Left ventricle myocardium inferior (tissue), 1 donor: ENCODE results near the gene USP24. TPM values are rescaled to one million over a fixed set of nuclear protein-coding genes. Genes with fewer than 3 reads are reported as not detected.
"Not testable (repeated sequence)": the region's sequence is repeated elsewhere in the genome, so short reads cannot be mapped to it uniquely, and the experiment has no call there.

Experiments
- DNase-seq: peaks from one replicate; pipeline ENCODE4 v3.0.0-alpha.2; 2020
- H3K27ac ChIP-seq: fragments of 200-600 bp; replicated peaks from 2 replicates; pipeline ENCODE4 v1.8.0; 2021
- H3K27me3 ChIP-seq: fragments of 200-600 bp; 2 replicates; pipeline ENCODE4 v1.8.0; 2021; ENCODE audit warnings: low read depth
- H3K36me3 ChIP-seq: fragments of 200-600 bp; 2 replicates; pipeline ENCODE4 v1.8.0; 2021
- H3K4me1 ChIP-seq: fragments of 200-600 bp; 2 replicates; pipeline ENCODE4 v1.8.0; 2021
- H3K4me3 ChIP-seq: fragments of 200-600 bp; 2 replicates; pipeline ENCODE4 v1.8.0; 2021; ENCODE audit warnings: mild to moderate bottlenecking, moderate library complexity
- H3K9me3 ChIP-seq: fragments of 200-600 bp; replicated peaks from 2 replicates; pipeline ENCODE4 v1.8.0; 2021
- CTCF ChIP-seq: fragments of 200-600 bp; IDR thresholded peaks from 2 replicates; pipeline ENCODE4 v1.8.0; 2021; ENCODE audit warnings: antibody characterized with exemption, mild to moderate bottlenecking, borderline replicate concordance
- intact Hi-C: fragments of 100-400 bp; cut with micrococcal nuclease; formaldehyde crosslinking; loops from one replicate; pipeline ENCODE4 v1.11.0; 2022
- total RNA-seq: library from RNA; stranded (reverse); fragmentation: NEBNext Ultra II Directional; extraction: Animal tissue kit (Norgen Biotek cat#: 25700); gene quantifications from one replicate; pipeline ENCODE4 v1.2.1, GENCODE V29; 2021
- donor health status: DM: no; HTN: yes; CAD: no; lungs with severe emphysema.

The USP24 gene
- total RNA-seq, 1 donor from 2014 or later = 39.5 TPM

DNA sequence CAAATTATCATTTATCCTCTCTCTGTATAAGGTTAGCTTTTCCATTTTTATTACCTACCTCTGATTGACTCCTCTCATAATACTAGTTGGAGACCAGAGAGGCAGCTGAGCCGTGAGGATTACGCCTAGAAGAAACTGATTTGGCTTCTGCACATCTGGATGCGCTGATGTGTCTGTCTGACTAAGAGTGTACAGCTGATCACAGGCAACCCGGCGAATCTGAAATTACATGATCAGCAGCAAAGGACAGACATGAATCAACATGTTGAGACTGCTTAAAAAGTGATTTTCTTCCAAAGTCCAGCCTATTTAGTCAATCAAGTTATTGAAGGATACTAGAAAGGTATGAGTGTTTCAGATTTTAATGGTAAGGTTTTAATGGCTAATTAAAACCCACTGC, 94.6 kb downstream of the USP24 start:
- no peak for DNase-seq
- intact Hi-C loops = no loop called here
- peaks cover 89% of the 10 kb centered on the region for H3K36me3 ChIP-seq

DNA sequence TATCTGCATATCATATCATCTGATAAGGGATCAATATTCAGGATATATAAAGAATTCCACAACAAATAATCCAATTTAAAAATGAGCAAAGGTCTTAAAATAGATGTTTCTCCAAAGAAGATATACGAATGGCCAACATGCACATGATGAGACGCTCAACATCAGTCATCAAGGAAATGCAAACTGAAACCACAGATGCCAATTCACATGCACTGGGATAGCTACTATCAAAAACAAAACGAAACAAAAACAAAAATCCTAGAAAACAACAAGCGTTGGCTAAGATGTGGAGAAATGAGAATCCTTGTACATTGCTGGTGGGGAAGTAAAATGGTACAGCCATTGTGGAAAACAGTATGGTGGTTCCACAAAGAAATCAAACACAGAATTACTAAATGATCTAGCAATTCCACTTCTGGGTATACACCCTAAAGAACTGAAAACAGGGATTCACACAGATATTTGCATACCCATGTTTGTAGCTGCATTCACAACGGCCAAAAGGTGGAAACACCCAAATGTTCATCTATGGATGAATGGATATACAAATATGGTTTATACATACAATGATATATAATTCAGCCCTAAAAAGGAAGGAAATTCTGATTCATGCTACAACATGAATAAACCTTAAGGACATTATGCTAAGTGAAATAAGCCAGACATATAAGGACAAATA, 96.4 kb downstream of the USP24 start:
- peaks cover 87% of the 10 kb centered on the region for H3K36me3 ChIP-seq
- H3K27ac ChIP-seq = no peak overlapping the region
- H3K4me3 ChIP-seq = no peak overlapping the region
- no peaks in the 10 kb centered on the region for H3K4me1 ChIP-seq
- no peak for TF ChIP-seq CTCF
- intact Hi-C loops = no loop called here
- H3K9me3 ChIP-seq = no peaks in the 10 kb centered on the region
- no peaks in the 10 kb centered on the region for H3K27me3 ChIP-seq
- no peak for DNase-seq

More for the DNA sequence above, 94.6 kb downstream of the USP24 start:
- no peak for TF ChIP-seq CTCF
- Histone ChIP-seq H3K4me1 (no peaks in the 10 kb centered on the region), H3K27me3 (no peaks in the 10 kb centered on the region), H3K4me3 (no peak overlapping the region), H3K27ac (no peak overlapping the region), H3K9me3 (no peaks in the 10 kb centered on the region)

DNA sequence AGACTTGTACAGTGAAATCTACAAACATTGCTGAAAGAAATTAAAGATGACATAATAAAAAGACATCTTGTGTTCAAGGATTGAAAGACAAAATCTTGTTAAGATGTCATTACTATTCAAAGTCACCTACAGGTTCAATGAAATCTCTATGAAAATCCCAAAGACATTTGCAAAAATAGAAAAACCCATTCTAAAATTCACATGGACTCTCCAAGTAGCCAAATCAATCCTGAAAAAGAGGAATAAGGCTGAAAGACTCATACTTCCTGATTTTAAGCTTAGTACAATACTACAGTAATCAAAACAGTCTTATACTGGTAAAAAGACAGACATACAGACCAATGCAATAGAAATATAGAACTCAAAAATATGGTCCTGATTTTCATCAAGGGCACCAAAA, 97.2 kb downstream of the USP24 start:
- Histone ChIP-seq H3K27me3 (no peaks in the 10 kb centered on the region), H3K36me3 (peaks cover 87% of the 10 kb centered on the region), H3K27ac (no peak overlapping the region), H3K9me3 (no peaks in the 10 kb centered on the region), H3K4me3 (no peak overlapping the region), H3K4me1 (no peaks in the 10 kb centered on the region)
- TF ChIP-seq CTCF = no peak
- intact Hi-C loops = no loop called here
- no peak for DNase-seq

GRCh38 chr1:55109005-55109404, 106.2 kb downstream of the USP24 start:
- H3K27ac ChIP-seq, H3K4me1 ChIP-seq, intact Hi-C loops, DNase-seq, H3K9me3 ChIP-seq, H3K27me3 ChIP-seq, H3K4me3 ChIP-seq: not testable (repeated sequence)
- peaks cover 99% of the 10 kb centered on the region for H3K36me3 ChIP-seq

DNA sequence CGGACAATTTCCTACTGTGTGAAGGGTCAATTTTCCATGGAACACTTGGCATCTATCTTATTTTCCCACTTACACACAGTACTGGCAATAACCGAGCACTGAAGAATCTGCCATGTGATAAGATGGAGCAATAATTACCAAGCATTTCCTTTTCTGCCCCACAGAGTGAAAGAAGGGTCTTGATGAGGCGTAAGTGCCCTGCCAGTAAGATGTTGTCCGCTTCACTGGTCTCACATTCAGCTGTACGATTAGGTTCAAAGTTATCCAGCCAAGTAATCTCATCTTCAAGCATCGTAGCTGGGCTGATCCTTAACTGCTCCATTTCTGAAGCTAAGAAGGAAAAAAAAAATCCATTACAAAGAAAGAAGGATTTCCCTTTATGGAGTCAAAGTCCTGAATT, 108.1 kb downstream of the USP24 start:
- intact Hi-C loops = no loop called here
- no peak for TF ChIP-seq CTCF
- H3K27me3 ChIP-seq = no peaks in the 10 kb centered on the region

GRCh38 chr1:55103891-55104290, 111.3 kb downstream of the USP24 start:
- no peaks in the 10 kb centered on the region for H3K9me3 ChIP-seq
- no peak overlapping the region for H3K27ac ChIP-seq
- peaks cover 100% of the 10 kb centered on the region for H3K36me3 ChIP-seq
- DNase-seq = no peak
- intact Hi-C loops = no loop called here
- no peaks in the 10 kb centered on the region for H3K4me1 ChIP-seq
- no peak overlapping the region for H3K4me3 ChIP-seq
- H3K27me3 ChIP-seq = no peaks in the 10 kb centered on the region
- TF ChIP-seq CTCF = no peak

More for the DNA sequence above, 108.1 kb downstream of the USP24 start:
- Histone ChIP-seq H3K9me3 (no peaks in the 10 kb centered on the region), H3K27ac (no peak overlapping the region), H3K4me3 (no peak overlapping the region), H3K36me3 (peaks cover 99% of the 10 kb centered on the region), H3K4me1 (no peaks in the 10 kb centered on the region)
- no peak for DNase-seq
